B cell (primary cell): ENCODE measurements around the gene VPS9D1. TPM values are rescaled to one million over a fixed set of nuclear protein-coding genes. Genes with fewer than 3 reads are reported as not detected.

Experiments used
- ATAC-seq: fragments of 200-7000 bp; cut with Tn5 transposase; one replicate; pipeline ENCODE4 v1.10.0; 2021; ENCODE audit warnings: low read depth, mild to moderate bottlenecking, moderate number of reproducible peaks, moderate library complexity
- CTCF ChIA-PET: fragments of 350-600 bp; sonication (Branson Sonifier 250); formaldehyde crosslinking; loops from one replicate; lab custom pipeline; 2021; ENCODE audit warnings: antibody characterized with exemption, inconsistent platforms; lab: Charles Lee
- POLR2A ChIA-PET: fragments of 350-600 bp; sonication (Branson Sonifier 250); formaldehyde crosslinking; loops from one replicate; lab custom pipeline; 2021; ENCODE audit warnings: antibody characterized with exemption; lab: Charles Lee
- DNase-seq: peaks from one replicate; pipeline ENCODE4 v3.0.0; 2013
- H2AFZ ChIP-seq: 2 replicates; pipeline ENCODE4 v1.6.1; 2012; ENCODE audit warnings: mild to moderate bottlenecking, low read depth, low read length; ENCODE audit not compliant: insufficient read depth, poor library complexity, severe bottlenecking
- H3K27ac ChIP-seq, 2 donors: 1 replicate in 1 of 2; 2 replicates in 1 of 2; pipeline ENCODE4 v1.5.1; 2012 to 2013; ENCODE audit warnings: low read length in 2 of 2, mild to moderate bottlenecking in 2 of 2, moderate library complexity in 1 of 2
- H3K27me3 ChIP-seq, 4 experiments: fragments of 200-600 bp in 1 of 4; sonication (generic) in 1 of 4; replicated peaks in 1 of 4; 1 replicate in 2 of 4; 2 replicates in 2 of 4; pipeline versions ENCODE4 v1.6.1 to v1.7.0; 2013 to 2016; ENCODE audit warnings: low read length in 3 of 4, mild to moderate bottlenecking in 2 of 4, mixed read lengths in 1 of 4, moderate library complexity in 1 of 4; ENCODE audit not compliant: insufficient read depth in 4 of 4, control insufficient read depth in 3 of 4; ENCODE audit errors: control extremely low read depth in 1 of 4
- H3K36me3 ChIP-seq, 2 experiments: replicated peaks in 1 of 2; 1 replicate in 1 of 2; 2 replicates in 1 of 2; pipeline versions ENCODE4 v1.6.1 to v1.7.1; 2013; ENCODE audit warnings: low read length in 1 of 2; ENCODE audit not compliant: insufficient read depth in 2 of 2, control insufficient read depth in 1 of 2; ENCODE audit errors: control extremely low read depth in 1 of 2, extremely low read depth in 1 of 2
- H3K4me1 ChIP-seq, 2 donors: fragments of 200-600 bp in 1 of 2; sonication (generic) in 1 of 2; 1 replicate in 1 of 2; 2 replicates in 1 of 2; pipeline versions ENCODE4 v1.5.1 to v1.6.1; 2013 to 2017; ENCODE audit warnings: low read length in 2 of 2; ENCODE audit not compliant: control insufficient read depth in 2 of 2, insufficient read depth in 2 of 2
- H3K4me2 ChIP-seq: replicated peaks from 2 replicates; pipeline ENCODE3; 2012; ENCODE audit warnings: mild to moderate bottlenecking, low read depth, low read length; ENCODE audit not compliant: poor library complexity, severe bottlenecking
- H3K4me3 ChIP-seq, 5 experiments: fragments of 200-600 bp in 1 of 5; sonication (generic) in 1 of 5; 1 replicate in 3 of 5; 2 replicates in 2 of 5; pipeline versions ENCODE4 v1.5.1 to v1.7.0; 2011 to 2016; ENCODE audit warnings: low read length in 4 of 5, mild to moderate bottlenecking in 4 of 5, low read depth in 2 of 5, control low read depth in 1 of 5, moderate library complexity in 1 of 5; ENCODE audit not compliant: insufficient read depth in 1 of 5; ENCODE audit errors: control extremely low read depth in 1 of 5, extremely low read depth in 1 of 5
- H3K79me2 ChIP-seq: fragments of 200-600 bp; sonication (generic); one replicate; pipeline ENCODE4 v1.6.0; 2016; ENCODE audit warnings: low read length; ENCODE audit not compliant: control insufficient read depth, insufficient read depth
- H3K9ac ChIP-seq: fragments of 200-600 bp; sonication (generic); 2 replicates; pipeline ENCODE4 v1.6.1; 2017; ENCODE audit warnings: mild to moderate bottlenecking, low read length, moderate library complexity
- H3K9me3 ChIP-seq, 3 donors: one replicate each; pipeline versions ENCODE4 v1.6.1 to v1.7.1; 2013; ENCODE audit warnings: low read length in 2 of 3; ENCODE audit not compliant: control insufficient read depth in 2 of 3, insufficient read depth in 1 of 3; ENCODE audit errors: control extremely low read depth in 1 of 3
- H4K20me1 ChIP-seq: 2 replicates; pipeline ENCODE4 v1.6.0; 2012; ENCODE audit warnings: mild to moderate bottlenecking, low read length; ENCODE audit not compliant: insufficient read depth, control insufficient read depth, poor library complexity, severe bottlenecking
- H3K27ac Mint-ChIP-seq: one replicate; pipeline ENCODE4 v1.8.0; 2021; ENCODE audit warnings: mixed read lengths
- H3K27me3 Mint-ChIP-seq: one replicate; pipeline ENCODE4 v1.8.0; 2021; ENCODE audit warnings: mixed read lengths
- H3K4me1 Mint-ChIP-seq: one replicate; pipeline ENCODE4 v1.8.0; 2021; ENCODE audit warnings: mixed read lengths
- H3K4me3 Mint-ChIP-seq: one replicate; pipeline ENCODE4 v1.8.0; 2021; ENCODE audit warnings: mixed read lengths
- H3K9me3 Mint-ChIP-seq: one replicate; pipeline ENCODE4 v1.8.0; 2022; ENCODE audit warnings: mixed read lengths; ENCODE audit not compliant: insufficient read depth
- CTCF ChIP-seq: fragments of 200-600 bp; IDR thresholded peaks from one replicate; pipeline ENCODE4 v1.8.0; 2022; ENCODE audit warnings: antibody characterized with exemption, mild to moderate bottlenecking
- EZH2 ChIP-seq: IDR thresholded peaks from 2 replicates; pipeline ENCODE4 v1.6.1; 2012; ENCODE audit warnings: borderline replicate concordance, low read depth, mild to moderate bottlenecking, moderate library complexity, low read length; ENCODE audit not compliant: insufficient read depth, poor library complexity, severe bottlenecking
- WGBS: methylation state at CpG from one replicate; pipeline ENCODE4 v1.1.5; 2013; ENCODE audit warnings: missing lambda C conversion rate; ENCODE audit not compliant: insufficient coverage; 5-methylcytosine and 5-hydroxymethylcytosine counted together
- intact Hi-C: fragments of 100-400 bp; cut with micrococcal nuclease; formaldehyde crosslinking; loops from one replicate; pipeline ENCODE4 v1.10.0; 2022
- polyA plus RNA-seq: library from polyadenylated mRNA; depleted of rRNA; stranded (reverse); fragments of >200 nt; gene quantifications from 2 replicates; pipeline ENCODE4 v1.2.3, GENCODE V29; 2012
- total RNA-seq, 2 donors: library from RNA; stranded (reverse); fragments of 120-200 nt in 1 of 2; gene quantifications; 1 replicate in 1 of 2; 2 replicates in 1 of 2; pipeline versions ENCODE4 v1.2.3 to v1.2.4, GENCODE V29; 2013 to 2022

The VPS9D1 gene
- total and polyA plus RNA-seq, 2 donors (not counting 1 experiment from before 2014, with no cell fraction given): 14.6 to 24.0 TPM

GRCh38 chr16:89749637-89750036 lies 28.9 kb upstream of the VPS9D1 start:
- intact Hi-C loops: no loop called here
- 42% methylated on average over 10 of the region's 10 CpGs for WGBS
- Histone ChIP-seq H3K27me3 (no peaks in the 10 kb centered on the region), H3K36me3 (peaks cover 3 to 51% of the 10 kb centered on the region in 2 experiments), H4K20me1 (peaks cover 28% of the 10 kb centered on the region), H2AFZ (no peak overlapping the region), H3K79me2 (peaks cover 52% of the 10 kb centered on the region), H3K9ac (no peak overlapping the region), H3K4me3 (no peak overlapping the region), H3K4me2 (peak overlapping the region; percentile 1), H3K9me3 (no peaks in the 10 kb centered on the region), H3K27ac (peak overlapping the region in 1 of 2 donors; percentile 36), H3K4me1 (peaks cover 4 to 6% of the 10 kb centered on the region in 2 donors)
- CTCF ChIA-PET: interaction anchor here (4.1 kb wide), 1 partner anchor 111 kb away, joined by 13 read pairs; no protein-coding TSS in a partner anchor
- no peak overlapping the region for H3K4me3 Mint-ChIP-seq
- H3K27ac Mint-ChIP-seq: no peak overlapping the region
- DNase-seq (peak; percentile 33), ATAC-seq (peak; percentile 17)
- POLR2A ChIA-PET: no interaction called here
- H3K4me1 Mint-ChIP-seq: peaks cover 8% of the 10 kb centered on the region
- TF ChIP-seq CTCF (no peak), EZH2 (no peak)
- no peaks in the 10 kb centered on the region for H3K27me3 Mint-ChIP-seq
- no peaks in the 10 kb centered on the region for H3K9me3 Mint-ChIP-seq

- peaks cover 4 to 6% of the 10 kb centered on the region in 2 donors for H3K4me1 ChIP-seq
- TF ChIP-seq CTCF (no peak), EZH2 (no peak)
- H3K9ac ChIP-seq: no peak overlapping the region
- no peak overlapping the region for H3K27ac Mint-ChIP-seq
- H3K9me3 ChIP-seq: no peaks in the 10 kb centered on the region
- WGBS: 100% methylated on average over 2 of the region's 11 CpGs
- H3K4me3 Mint-ChIP-seq: no peak overlapping the region
- peaks cover 8% of the 10 kb centered on the region for H3K4me1 Mint-ChIP-seq
- no peaks in the 10 kb centered on the region for H3K27me3 ChIP-seq
- H4K20me1 ChIP-seq: peaks cover 23% of the 10 kb centered on the region
- peaks cover 3 to 57% of the 10 kb centered on the region in 2 experiments for H3K36me3 ChIP-seq
- ATAC-seq (no peak), DNase-seq (no peak)
- POLR2A ChIA-PET: no interaction called here
- H3K27me3 Mint-ChIP-seq: no peaks in the 10 kb centered on the region
- H3K4me2 ChIP-seq: no peak overlapping the region
- CTCF ChIA-PET: interaction anchor here (4.1 kb wide), 1 partner anchor 112 kb away, joined by 13 read pairs; no protein-coding TSS in a partner anchor
- H3K27ac ChIP-seq: no peak overlapping the region
- no peak overlapping the region for H3K4me3 ChIP-seq
- intact Hi-C loops: no loop called here
- H3K9me3 Mint-ChIP-seq: no peaks in the 10 kb centered on the region
- peaks cover 45% of the 10 kb centered on the region for H3K79me2 ChIP-seq
- H2AFZ ChIP-seq: no peak overlapping the region
These were observed 28.2 kb upstream of the VPS9D1 start for GRCh38 chr16:89748921-89749320.
